OCI-LY7 (cell line): ENCODE results near the gene TSPAN10. TPM values are rescaled to one million over a fixed set of nuclear protein-coding genes. Genes with fewer than 3 reads are reported as not detected.

Source experiments
- BruUV-seq: library from RNA; stranded (reverse); fragments of 400-500 nt; replicated peaks from 2 replicates; lab custom pipeline; 2021; lab: Mats Ljungman, UMichigan
- CTCF ChIA-PET: fragments of 300-600 bp; sonication (Branson Sonifier 250); formaldehyde crosslinking; loops from one replicate; lab custom pipeline; 2022; ENCODE audit warnings: antibody characterized with exemption; ENCODE audit not compliant: unreplicated experiment; lab: Charles Lee
- POLR2A ChIA-PET: fragments of 300-600 bp; sonication (Branson Sonifier 250); formaldehyde crosslinking; loops from one replicate; lab custom pipeline; 2022; ENCODE audit warnings: antibody characterized with exemption; lab: Charles Lee
- DNase-seq: peaks from one replicate; pipeline ENCODE4 v3.0.0-alpha.2; 2015; ENCODE audit warnings: low spot score
- H2AFZ ChIP-seq: fragments of 200-600 bp; sonication (generic), shearing (Covaris generic); 2 replicates; pipeline ENCODE4 v1.6.1; 2014; ENCODE audit warnings: mild to moderate bottlenecking, antibody characterized with exemption, low read length, moderate library complexity
- H3K27ac ChIP-seq: fragments of 200-600 bp; sonication (generic); 2 replicates; pipeline ENCODE4 v1.5.1; 2014; ENCODE audit warnings: mixed run types, low read depth, mild to moderate bottlenecking, moderate library complexity, low read length, inconsistent platforms; ENCODE audit not compliant: poor library complexity, severe bottlenecking
- H3K36me3 ChIP-seq: fragments of 200-600 bp; sonication (generic); 2 replicates; pipeline ENCODE4 v1.6.1; 2014; ENCODE audit warnings: mild to moderate bottlenecking, antibody characterized with exemption, low read length, moderate library complexity, mixed read lengths; ENCODE audit not compliant: insufficient read depth
- H3K4me1 ChIP-seq: fragments of 200-600 bp; sonication (generic); 2 replicates; pipeline ENCODE4 v1.5.1; 2014; ENCODE audit warnings: mild to moderate bottlenecking, low read length; ENCODE audit not compliant: insufficient read depth, poor library complexity, severe bottlenecking
- H3K4me2 ChIP-seq: fragments of 200-600 bp; sonication (generic); 2 replicates; pipeline ENCODE4 v1.6.1; 2014; ENCODE audit warnings: mild to moderate bottlenecking, low read length
- H3K4me3 ChIP-seq: fragments of 200-600 bp; sonication (generic); 2 replicates; pipeline ENCODE4 v1.5.1; 2014; ENCODE audit warnings: mild to moderate bottlenecking, low read depth, low read length; ENCODE audit not compliant: poor library complexity, severe bottlenecking
- H3K79me2 ChIP-seq: fragments of 200-600 bp; sonication (generic); 2 replicates; pipeline ENCODE4 v1.6.1; 2016; ENCODE audit warnings: low read depth, mild to moderate bottlenecking, low read length, moderate library complexity, mixed read lengths; ENCODE audit not compliant: insufficient read depth
- H3K9me2 ChIP-seq: fragments of 200-600 bp; sonication (generic); 2 replicates; pipeline ENCODE4 v1.6.1; 2016; ENCODE audit warnings: mild to moderate bottlenecking, low read length, mixed read lengths; ENCODE audit not compliant: insufficient read depth
- H3K9me3 ChIP-seq: fragments of 200-600 bp; sonication (generic); 2 replicates; pipeline ENCODE4 v1.6.1; 2014; ENCODE audit warnings: mild to moderate bottlenecking, mixed run types, low read length, mixed read lengths
- H4K20me1 ChIP-seq: fragments of 200-600 bp; sonication (generic); 2 replicates; pipeline ENCODE4 v1.6.1; 2014; ENCODE audit warnings: mild to moderate bottlenecking, antibody characterized with exemption, low read length, moderate library complexity, mixed read lengths; ENCODE audit not compliant: insufficient read depth
- EZH2phosphoT487 ChIP-seq: fragments of 200-600 bp; sonication (generic); IDR thresholded peaks from 2 replicates; pipeline ENCODE4 v1.6.1; 2018; ENCODE audit warnings: low read depth, borderline replicate concordance, mild to moderate bottlenecking, mixed run types, antibody characterized with exemption, low read length, moderate library complexity, mixed read lengths
- intact Hi-C: fragments of 100-400 bp; cut with micrococcal nuclease; formaldehyde crosslinking; loops from one replicate; pipeline ENCODE4 v1.10.0; 2022; ENCODE audit not compliant: unreplicated experiment
- total RNA-seq, 2 experiments: library from RNA; depleted of rRNA in 1 of 2; stranded (reverse); fragments of >200 nt in 1 of 2; shearing (Covaris generic) in 1 of 2; gene quantifications; 2 replicates each; pipeline ENCODE4 v1.2.3, GENCODE V29; 2014 to 2022
- TF ChIP-seq, protein P1 (sequence below): fragments of 200-600 bp; sonication (generic); conservative IDR thresholded peaks from 2 replicates; pipeline ENCODE4 v1.5.1; 2014; ENCODE audit warnings: mild to moderate bottlenecking, antibody characterized with exemption, low read length, moderate library complexity, mixed read lengths

Gene TSPAN10
- total RNA-seq, 2 experiments from 2014 or later, result 0.95 to 2.4 TPM

DNA sequence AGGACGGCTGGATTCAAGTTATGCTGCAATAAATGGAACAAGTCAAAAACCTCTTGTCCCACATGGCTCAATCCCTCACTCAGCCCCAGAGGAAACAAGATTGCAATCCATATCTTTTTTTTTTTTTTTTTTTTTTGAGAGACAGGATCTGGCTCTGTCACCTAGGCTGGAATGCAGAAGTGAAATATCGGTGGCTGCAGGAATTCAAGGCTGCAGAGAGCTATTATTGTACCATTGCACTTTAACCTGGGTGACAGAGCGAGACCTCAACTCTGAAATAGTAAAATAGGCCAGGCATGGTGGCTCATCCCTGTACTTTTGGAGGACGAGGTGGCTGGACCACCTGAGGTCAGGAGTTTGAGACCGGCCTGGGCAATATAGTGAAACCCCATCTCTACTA, 22.0 kb downstream of the TSPAN10 start:
- Histone ChIP-seq H3K4me2 (no peak overlapping the region), H3K4me3 (no peak overlapping the region), H3K79me2 (no peaks in the 10 kb centered on the region), H3K9me3 (no peaks in the 10 kb centered on the region), H2AFZ (no peak overlapping the region), H3K9me2 (no peaks in the 10 kb centered on the region), H4K20me1 (no peaks in the 10 kb centered on the region), H3K27ac (no peak overlapping the region), H3K36me3 (peaks cover 2% of the 10 kb centered on the region), H3K4me1 (peaks cover 19% of the 10 kb centered on the region)
- no peak for DNase-seq
- TF ChIP-seq, protein P1, sequence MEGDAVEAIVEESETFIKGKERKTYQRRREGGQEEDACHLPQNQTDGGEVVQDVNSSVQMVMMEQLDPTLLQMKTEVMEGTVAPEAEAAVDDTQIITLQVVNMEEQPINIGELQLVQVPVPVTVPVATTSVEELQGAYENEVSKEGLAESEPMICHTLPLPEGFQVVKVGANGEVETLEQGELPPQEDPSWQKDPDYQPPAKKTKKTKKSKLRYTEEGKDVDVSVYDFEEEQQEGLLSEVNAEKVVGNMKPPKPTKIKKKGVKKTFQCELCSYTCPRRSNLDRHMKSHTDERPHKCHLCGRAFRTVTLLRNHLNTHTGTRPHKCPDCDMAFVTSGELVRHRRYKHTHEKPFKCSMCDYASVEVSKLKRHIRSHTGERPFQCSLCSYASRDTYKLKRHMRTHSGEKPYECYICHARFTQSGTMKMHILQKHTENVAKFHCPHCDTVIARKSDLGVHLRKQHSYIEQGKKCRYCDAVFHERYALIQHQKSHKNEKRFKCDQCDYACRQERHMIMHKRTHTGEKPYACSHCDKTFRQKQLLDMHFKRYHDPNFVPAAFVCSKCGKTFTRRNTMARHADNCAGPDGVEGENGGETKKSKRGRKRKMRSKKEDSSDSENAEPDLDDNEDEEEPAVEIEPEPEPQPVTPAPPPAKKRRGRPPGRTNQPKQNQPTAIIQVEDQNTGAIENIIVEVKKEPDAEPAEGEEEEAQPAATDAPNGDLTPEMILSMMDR, result no peak
- TF ChIP-seq EZH2phosphoT487, result no peak
- ChIA-PET CTCF (no interaction called here), POLR2A (no interaction called here)
- BruUV-seq, result no TSS peak
- intact Hi-C loops, result no loop called here

DNA sequence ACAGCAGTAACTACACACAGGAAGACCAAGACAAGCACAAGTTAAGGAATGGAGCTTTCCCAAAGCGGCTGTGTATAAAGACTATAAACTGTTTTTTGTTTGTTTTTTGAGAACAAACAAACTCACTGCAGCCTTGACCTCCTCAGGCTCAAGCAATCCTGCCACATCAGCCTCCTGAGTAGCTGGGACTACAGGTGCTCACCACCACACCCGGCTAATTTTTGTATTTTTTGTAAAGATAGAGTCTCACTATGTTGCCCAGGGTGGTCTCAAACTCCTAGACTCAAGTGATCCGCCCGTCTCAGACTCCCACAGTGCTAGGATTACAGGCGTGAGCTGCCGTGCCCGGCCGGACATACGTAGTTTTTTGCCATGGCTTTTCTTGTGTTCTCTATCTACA, 23.4 kb downstream of the TSPAN10 start:
- no peak for DNase-seq
- no TSS peak for BruUV-seq
- CTCF ChIA-PET, result no interaction called here

DNA sequence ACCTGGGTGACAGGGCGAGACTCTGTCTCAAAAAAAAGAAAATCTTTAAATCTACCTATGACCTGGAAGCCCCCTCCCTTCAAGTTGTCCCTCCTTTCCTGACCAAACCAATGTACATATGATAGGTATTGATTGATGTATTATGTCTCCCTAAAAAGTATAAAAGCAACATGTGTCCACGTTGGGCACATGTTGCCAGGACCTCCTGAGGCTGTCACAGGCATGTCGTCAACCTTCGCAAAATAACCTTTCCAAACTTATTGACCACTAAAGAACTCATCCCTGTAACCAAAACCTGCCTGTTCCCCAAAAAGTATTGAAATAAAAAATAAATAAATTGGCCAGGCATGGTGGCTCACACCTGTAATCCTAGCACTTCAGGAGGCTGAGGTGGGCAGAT, 25.0 kb downstream of the TSPAN10 start:
- no TSS peak for BruUV-seq
- H4K20me1 ChIP-seq, result no peaks in the 10 kb centered on the region
- peaks cover 18% of the 10 kb centered on the region for H3K36me3 ChIP-seq
- ChIA-PET POLR2A (no interaction called here), CTCF (no interaction called here)
- H3K9me2 ChIP-seq, result no peaks in the 10 kb centered on the region
- DNase-seq, result no peak
- H3K4me1 ChIP-seq, result peaks cover 27% of the 10 kb centered on the region
- H3K27ac ChIP-seq, result no peak overlapping the region
- H2AFZ ChIP-seq, result no peak overlapping the region
- H3K79me2 ChIP-seq, result peaks cover 17% of the 10 kb centered on the region
- no peaks in the 10 kb centered on the region for H3K9me3 ChIP-seq
- no peak overlapping the region for H3K4me2 ChIP-seq
- TF ChIP-seq EZH2phosphoT487, result no peak
- TF ChIP-seq, protein P1, result no peak
- intact Hi-C loops, result no loop called here
- H3K4me3 ChIP-seq, result no peak overlapping the region

More for the DNA sequence above, 23.4 kb downstream of the TSPAN10 start:
- H3K4me3 ChIP-seq, result no peak overlapping the region
- no peaks in the 10 kb centered on the region for H4K20me1 ChIP-seq
- no peak overlapping the region for H2AFZ ChIP-seq
- TF ChIP-seq, protein P1, result no peak
- TF ChIP-seq EZH2phosphoT487, result no peak
- no peak overlapping the region for H3K27ac ChIP-seq
- no peaks in the 10 kb centered on the region for H3K9me2 ChIP-seq
- H3K4me2 ChIP-seq, result no peak overlapping the region
- peaks cover 15% of the 10 kb centered on the region for H3K36me3 ChIP-seq
- peaks cover 7% of the 10 kb centered on the region; the same call in 1 of the 2 replicates for H3K79me2 ChIP-seq
- POLR2A ChIA-PET, result interaction anchor here (0.6 to 0.7 kb wide), 2 partner anchors 8 to 9 kb away, joined by 3 to 4 read pairs; no protein-coding TSS in a partner anchor
- H3K4me1 ChIP-seq, result peaks cover 26% of the 10 kb centered on the region
- H3K9me3 ChIP-seq, result no peaks in the 10 kb centered on the region
- intact Hi-C loops, result no loop called here
